Measurements from ENCODE around the gene LGALS8.

The LGALS8 gene
- long read RNA-seq, full-length matches to known transcripts: 113 of 172 reads
- long read RNA-seq, partial matches to known transcripts: 13 of 172 reads
- long read RNA-seq, other reads (novel, unspliced or antisense): 46 of 172 reads

DNA sequence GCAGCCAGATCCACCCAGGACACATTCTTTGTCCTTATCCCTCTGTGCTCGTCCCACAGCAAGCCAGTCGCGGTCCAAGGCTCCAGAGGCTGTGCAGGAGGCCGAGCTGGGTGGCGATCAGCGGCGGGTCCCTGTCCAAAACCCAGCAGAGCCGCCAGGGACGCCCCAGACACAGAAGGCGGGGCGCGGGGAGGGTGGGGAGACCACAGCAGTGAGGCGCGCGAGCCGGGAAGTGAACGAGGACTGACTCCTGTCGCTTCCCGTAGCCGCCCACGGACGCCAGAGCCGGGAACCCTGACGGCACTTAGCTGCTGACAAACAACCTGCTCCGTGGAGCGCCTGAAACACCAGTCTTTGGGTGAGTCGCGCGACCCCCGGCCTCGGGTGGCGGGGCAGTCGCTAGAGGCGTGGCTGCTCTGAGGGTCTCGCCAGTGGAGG is at the start of gene LGALS8:
LGALS8 (plus strand) TSS at position 279 of the 438 bp plus-strand sequence. CDS start 2,089 bp downstream, outside the sequence.
- DNase-seq (ENCODE audit: low read depth in 1 of 2, low spot score in 1 of 2): peak; percentile 77 to 87
- TF ChIP-seq POLR2AphosphoS5 (IDR thresholded peaks at IDR 0.05; ENCODE audit: low read depth): peak; percentile 40; the same call in 1 of the 2 replicates
- TF ChIP-seq GABPA (IDR thresholded peaks at IDR 0.05; ENCODE audit: low read depth): no peak
- TF ChIP-seq CTCF (IDR thresholded peaks at IDR 0.05; ENCODE audit: insufficient read depth, low read length): no peak
- TF ChIP-seq SPI1 (IDR thresholded peaks at IDR 0.05; ENCODE audit: borderline replicate concordance, low read depth): peak; percentile 29; the same call in 1 of the 2 replicates
- TF ChIP-seq, protein P1, sequence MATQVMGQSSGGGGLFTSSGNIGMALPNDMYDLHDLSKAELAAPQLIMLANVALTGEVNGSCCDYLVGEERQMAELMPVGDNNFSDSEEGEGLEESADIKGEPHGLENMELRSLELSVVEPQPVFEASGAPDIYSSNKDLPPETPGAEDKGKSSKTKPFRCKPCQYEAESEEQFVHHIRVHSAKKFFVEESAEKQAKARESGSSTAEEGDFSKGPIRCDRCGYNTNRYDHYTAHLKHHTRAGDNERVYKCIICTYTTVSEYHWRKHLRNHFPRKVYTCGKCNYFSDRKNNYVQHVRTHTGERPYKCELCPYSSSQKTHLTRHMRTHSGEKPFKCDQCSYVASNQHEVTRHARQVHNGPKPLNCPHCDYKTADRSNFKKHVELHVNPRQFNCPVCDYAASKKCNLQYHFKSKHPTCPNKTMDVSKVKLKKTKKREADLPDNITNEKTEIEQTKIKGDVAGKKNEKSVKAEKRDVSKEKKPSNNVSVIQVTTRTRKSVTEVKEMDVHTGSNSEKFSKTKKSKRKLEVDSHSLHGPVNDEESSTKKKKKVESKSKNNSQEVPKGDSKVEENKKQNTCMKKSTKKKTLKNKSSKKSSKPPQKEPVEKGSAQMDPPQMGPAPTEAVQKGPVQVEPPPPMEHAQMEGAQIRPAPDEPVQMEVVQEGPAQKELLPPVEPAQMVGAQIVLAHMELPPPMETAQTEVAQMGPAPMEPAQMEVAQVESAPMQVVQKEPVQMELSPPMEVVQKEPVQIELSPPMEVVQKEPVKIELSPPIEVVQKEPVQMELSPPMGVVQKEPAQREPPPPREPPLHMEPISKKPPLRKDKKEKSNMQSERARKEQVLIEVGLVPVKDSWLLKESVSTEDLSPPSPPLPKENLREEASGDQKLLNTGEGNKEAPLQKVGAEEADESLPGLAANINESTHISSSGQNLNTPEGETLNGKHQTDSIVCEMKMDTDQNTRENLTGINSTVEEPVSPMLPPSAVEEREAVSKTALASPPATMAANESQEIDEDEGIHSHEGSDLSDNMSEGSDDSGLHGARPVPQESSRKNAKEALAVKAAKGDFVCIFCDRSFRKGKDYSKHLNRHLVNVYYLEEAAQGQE (IDR thresholded peaks at IDR 0.05; ENCODE audit: insufficient replicate concordance, low read depth): no peak
- Histone ChIP-seq H3K4me3 (replicated peaks; ENCODE audit: insufficient read depth, low read length) (peak within 1 kb of the TSS; percentile 100), H3K27ac (replicated peaks) (peak within 1 kb of the TSS; percentile 73), H3K27me3 (ENCODE audit: insufficient read depth, poor library complexity, severe bottlenecking) (no peaks in the 10 kb centered on the region)

- Histone ChIP-seq H3K27ac (replicated peaks) (no peak overlapping the region), H3K27me3 (ENCODE audit: insufficient read depth, poor library complexity, severe bottlenecking) (peaks cover 3% of the 10 kb centered on the region), H3K4me3 (replicated peaks; ENCODE audit: insufficient read depth, low read length) (no peak overlapping the region)
- no peak for TF ChIP-seq CTCF (IDR thresholded peaks at IDR 0.05; ENCODE audit: insufficient read depth, low read length)
- DNase-seq (ENCODE audit: low read depth in 1 of 2, low spot score in 1 of 2): no peak
Measured at GRCh38 chr1:236476019-236476418, 47.8 kb upstream of the LGALS8 start.

DNA sequence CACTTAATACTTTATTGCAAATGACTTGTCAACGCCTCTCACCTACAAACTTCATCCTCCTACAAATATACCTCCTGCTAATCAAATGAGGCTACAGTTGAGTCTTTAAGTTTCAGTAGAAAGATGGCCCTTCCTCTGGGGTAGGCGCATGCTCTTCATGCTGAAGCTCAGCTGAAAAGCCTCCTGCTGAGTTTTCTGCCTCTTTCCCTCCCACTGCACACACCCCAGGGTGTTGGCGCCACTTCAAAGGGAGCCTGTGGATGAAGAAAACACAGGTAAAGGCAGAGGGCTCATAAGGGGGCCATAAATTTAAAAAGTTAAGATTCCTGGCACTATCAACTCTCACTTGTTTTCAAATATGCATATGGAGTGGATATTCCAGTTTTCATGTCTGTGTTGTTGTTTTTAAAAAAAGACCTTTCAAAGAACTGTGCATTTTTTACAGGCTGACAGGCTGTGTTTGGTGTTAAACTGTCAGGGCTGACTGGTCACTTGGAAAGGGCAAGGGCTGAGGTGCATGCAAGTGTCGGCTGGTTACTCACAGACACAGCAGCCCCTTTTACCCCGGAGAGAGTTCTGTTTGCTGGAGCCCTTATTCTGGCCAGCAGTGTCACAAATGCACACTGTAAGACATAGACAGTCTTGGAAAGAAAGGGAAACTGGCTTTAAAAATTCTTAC is 42.9 kb upstream of the LGALS8 start:
- H3K27me3 ChIP-seq (ENCODE audit: insufficient read depth, poor library complexity, severe bottlenecking): no peaks in the 10 kb centered on the region
- no peak for DNase-seq (ENCODE audit: low read depth in 1 of 2, low spot score in 1 of 2)
- TF ChIP-seq SPI1 (IDR thresholded peaks at IDR 0.05; ENCODE audit: borderline replicate concordance, low read depth) (no peak), CTCF (IDR thresholded peaks at IDR 0.05; ENCODE audit: insufficient read depth, low read length) (no peak), GABPA (IDR thresholded peaks at IDR 0.05; ENCODE audit: low read depth) (no peak)
- TF ChIP-seq, protein P1 (IDR thresholded peaks at IDR 0.05; ENCODE audit: insufficient replicate concordance, low read depth): no peak
- H3K27ac ChIP-seq (replicated peaks): no peak overlapping the region
- H3K4me3 ChIP-seq (replicated peaks; ENCODE audit: insufficient read depth, low read length): no peak overlapping the region

Measured in HL-60 (cell line).